DND-41 (cell line): Measurements from ENCODE around the gene NDUFA6.

Experiments used
- ATAC-seq: fragments of 200-7000 bp; cut with Tn5 transposase; 3 replicates; pipeline ENCODE4 v1.9.1; 2021; ENCODE audit warnings: low read depth; ENCODE audit not compliant: insufficient read depth
- DNase-seq: peaks from one replicate; pipeline ENCODE4 v3.0.0-alpha.2; 2020
- H2AFZ ChIP-seq: 2 replicates; pipeline ENCODE4 v1.6.0; 2012; ENCODE audit warnings: low read depth, low read length
- H3K27ac ChIP-seq: 2 replicates; pipeline ENCODE4 v1.5.1; 2012; ENCODE audit warnings: low read length, inconsistent platforms
- H3K27me3 ChIP-seq: fragments of 200-600 bp; sonication (generic); 2 replicates; pipeline ENCODE4 v1.6.0; 2012; ENCODE audit warnings: low read length, mild to moderate bottlenecking, inconsistent platforms; ENCODE audit not compliant: insufficient read depth, poor library complexity
- H3K36me3 ChIP-seq: 2 replicates; pipeline ENCODE4 v1.5.1; 2012; ENCODE audit warnings: low read length, inconsistent platforms; ENCODE audit not compliant: insufficient read depth
- H3K4me1 ChIP-seq: 2 replicates; pipeline ENCODE4 v1.5.1; 2012; ENCODE audit warnings: mild to moderate bottlenecking, low read length; ENCODE audit not compliant: insufficient read depth
- H3K4me2 ChIP-seq: 2 replicates; pipeline ENCODE4 v1.6.0; 2012; ENCODE audit warnings: mild to moderate bottlenecking, moderate library complexity, low read length, inconsistent platforms; ENCODE audit not compliant: insufficient read depth
- H3K4me3 ChIP-seq, 2 experiments: fragments of 200-600 bp in 1 of 2; shearing (Covaris generic) in 1 of 2; 2 replicates each; pipeline ENCODE4 v1.5.1; 2012 to 2016; ENCODE audit warnings: inconsistent platforms in 2 of 2, low read length in 2 of 2, mild to moderate bottlenecking in 2 of 2, low read depth in 1 of 2, moderate library complexity in 1 of 2
- H3K79me2 ChIP-seq: 2 replicates; pipeline ENCODE4 v1.6.0; 2012; ENCODE audit warnings: low read length, inconsistent platforms; ENCODE audit not compliant: insufficient read depth
- H3K9ac ChIP-seq: 2 replicates; pipeline ENCODE4 v1.6.0; 2012; ENCODE audit warnings: low read depth, mild to moderate bottlenecking, inconsistent platforms, low read length, moderate library complexity
- H3K9me3 ChIP-seq: 2 replicates; pipeline ENCODE4 v1.5.1; 2012; ENCODE audit warnings: low read length, moderate library complexity, mild to moderate bottlenecking, inconsistent platforms; ENCODE audit not compliant: insufficient read depth, severe bottlenecking
- H4K20me1 ChIP-seq: 2 replicates; pipeline ENCODE4 v1.6.0; 2012; ENCODE audit warnings: low read length; ENCODE audit not compliant: insufficient read depth
- CTCF ChIP-seq: IDR thresholded peaks from 2 replicates; pipeline ENCODE4 v1.5.1; 2012; ENCODE audit warnings: borderline replicate concordance, low read length, moderate library complexity, mild to moderate bottlenecking; ENCODE audit not compliant: poor library complexity, severe bottlenecking; ENCODE audit errors: extremely low read depth
- EZH2 ChIP-seq: IDR thresholded peaks from 3 replicates; pipeline ENCODE4 v1.6.1; 2012; ENCODE audit warnings: borderline replicate concordance, low read depth, mild to moderate bottlenecking, moderate library complexity, low read length, inconsistent platforms; ENCODE audit not compliant: severe bottlenecking

Gene NDUFA6

GRCh38 chr22:42064629-42065028 is 25.9 kb downstream of the NDUFA6 start:
- no peak for ATAC-seq
- no peaks in the 10 kb centered on the region for H3K27me3 ChIP-seq

GRCh38 chr22:42062506-42063170 is 27.9 kb downstream of the NDUFA6 start:
- ATAC-seq (no peak), DNase-seq (no peak)
- Histone ChIP-seq H3K4me1 (no peaks in the 10 kb centered on the region), H3K9me3 (peaks cover 2% of the 10 kb centered on the region), H3K4me3 (no peak overlapping the region), H3K27ac (no peak overlapping the region), H3K79me2 (no peaks in the 10 kb centered on the region), H2AFZ (no peak overlapping the region), H4K20me1 (0 out of 2 replicates have a peak, but pooled peaks cover 2% of the 10 kb centered on the region), H3K36me3 (peaks cover 56% of the 10 kb centered on the region), H3K4me2 (no peak overlapping the region), H3K9ac (no peak overlapping the region), H3K27me3 (no peaks in the 10 kb centered on the region)
- no peak for TF ChIP-seq EZH2
- TF ChIP-seq CTCF, result no peak

More at GRCh38 chr22:42064629-42065028, 25.9 kb downstream of the NDUFA6 start:
- Histone ChIP-seq H3K4me1 (peaks cover 8% of the 10 kb centered on the region), H3K4me2 (no peak overlapping the region), H3K9ac (no peak overlapping the region), H3K4me3 (no peak overlapping the region), H2AFZ (no peak overlapping the region), H3K79me2 (no peaks in the 10 kb centered on the region), H3K36me3 (peaks cover 51% of the 10 kb centered on the region), H3K9me3 (no peaks in the 10 kb centered on the region), H4K20me1 (0 out of 2 replicates have a peak, but pooled peaks cover 2% of the 10 kb centered on the region), H3K27ac (no peak overlapping the region)
- no peak for DNase-seq
- TF ChIP-seq CTCF, result no peak
- no peak for TF ChIP-seq EZH2

GRCh38 chr22:42061041-42061440 is 29.5 kb downstream of the NDUFA6 start:
- ATAC-seq (no peak), DNase-seq (no peak)
- no peak overlapping the region for H3K4me2 ChIP-seq
- H3K9ac ChIP-seq, result no peak overlapping the region
- TF ChIP-seq EZH2, result no peak
- TF ChIP-seq CTCF, result no peak
- H2AFZ ChIP-seq, result no peak overlapping the region
- H3K9me3 ChIP-seq, result peaks cover 8% of the 10 kb centered on the region
- no peaks in the 10 kb centered on the region for H3K79me2 ChIP-seq
- no peaks in the 10 kb centered on the region for H3K4me1 ChIP-seq
- H3K27me3 ChIP-seq, result no peaks in the 10 kb centered on the region
- no peak overlapping the region for H3K27ac ChIP-seq
- no peak overlapping the region for H3K4me3 ChIP-seq
- H4K20me1 ChIP-seq, result 0 out of 2 replicates have a peak, but pooled peaks cover 2% of the 10 kb centered on the region
- H3K36me3 ChIP-seq, result peaks cover 42% of the 10 kb centered on the region
